Measurements from ENCODE around the gene TPRG1.

TPRG1 gene

DNA sequence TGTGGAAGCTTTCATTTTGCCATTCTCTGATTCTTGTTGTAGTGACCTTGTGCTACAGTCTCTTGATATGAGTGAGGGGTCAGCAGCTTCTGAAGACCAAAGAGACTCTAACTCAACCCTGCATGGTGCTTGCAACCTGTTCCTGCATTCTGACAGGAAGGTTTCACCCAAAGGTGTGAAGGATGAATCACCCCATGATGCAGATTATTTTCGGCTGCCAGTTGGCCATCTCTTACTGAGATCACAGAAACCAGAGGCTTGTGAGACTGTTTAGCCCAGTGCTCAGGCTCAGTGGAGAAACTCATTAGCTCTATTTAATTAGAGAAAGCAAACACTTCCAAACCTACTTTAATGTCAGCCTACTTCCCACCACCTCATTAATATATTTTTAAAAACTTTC is 29.2 kb upstream of the TPRG1 start:
- Histone ChIP-seq H3K27me3 (ENCODE audit: control insufficient read depth in 1 of 2, insufficient read depth in 2 of 2, low read length in 2 of 2) (no peaks in the 10 kb centered on the region), H3K9me3 (ENCODE audit: control insufficient read depth in 2 of 2, low read length in 2 of 2) (no peaks in the 10 kb centered on the region), H3K27ac (ENCODE audit: low read length) (no peak overlapping the region), H3K4me1 (ENCODE audit: control insufficient read depth, insufficient read depth, low read length) (peaks cover 5% of the 10 kb centered on the region), H3K4me3 (ENCODE audit: low read length in 2 of 2) (no peak overlapping the region), H3K9ac (ENCODE audit: low read length in 2 of 2) (no peak overlapping the region), H3K36me3 (ENCODE audit: control insufficient read depth in 2 of 2, insufficient read depth in 2 of 2, low read length in 2 of 2) (no peaks in the 10 kb centered on the region)

GRCh38 chr3:189143321-189143720 is 28.4 kb upstream of the TPRG1 start:
- peaks cover 9% of the 10 kb centered on the region for H3K4me1 ChIP-seq (ENCODE audit: control insufficient read depth, insufficient read depth, low read length)
- H3K27me3 ChIP-seq (ENCODE audit: control insufficient read depth in 1 of 2, insufficient read depth in 2 of 2, low read length in 2 of 2), result no peaks in the 10 kb centered on the region
- H3K36me3 ChIP-seq (ENCODE audit: control insufficient read depth in 2 of 2, insufficient read depth in 2 of 2, low read length in 2 of 2), result no peaks in the 10 kb centered on the region
- H3K4me3 ChIP-seq (ENCODE audit: low read length in 2 of 2), result no peak overlapping the region
- no peaks in the 10 kb centered on the region for H3K9me3 ChIP-seq (ENCODE audit: control insufficient read depth in 2 of 2, low read length in 2 of 2)
- H3K27ac ChIP-seq (ENCODE audit: low read length), result no peak overlapping the region
- no peak overlapping the region for H3K9ac ChIP-seq (ENCODE audit: low read length in 2 of 2)

GRCh38 chr3:189143771-189144170 is 28.0 kb upstream of the TPRG1 start:
- Histone ChIP-seq H3K9ac (ENCODE audit: low read length in 2 of 2) (no peak overlapping the region), H3K27ac (ENCODE audit: low read length) (no peak overlapping the region), H3K4me1 (ENCODE audit: control insufficient read depth, insufficient read depth, low read length) (peaks cover 9% of the 10 kb centered on the region), H3K27me3 (ENCODE audit: control insufficient read depth in 1 of 2, insufficient read depth in 2 of 2, low read length in 2 of 2) (no peaks in the 10 kb centered on the region), H3K9me3 (ENCODE audit: control insufficient read depth in 2 of 2, low read length in 2 of 2) (no peaks in the 10 kb centered on the region), H3K4me3 (ENCODE audit: low read length in 2 of 2) (no peak overlapping the region), H3K36me3 (ENCODE audit: control insufficient read depth in 2 of 2, insufficient read depth in 2 of 2, low read length in 2 of 2) (no peaks in the 10 kb centered on the region)

- peaks cover 9% of the 10 kb centered on the region for H3K4me1 ChIP-seq (ENCODE audit: control insufficient read depth, insufficient read depth, low read length)
- no peak overlapping the region for H3K27ac ChIP-seq (ENCODE audit: low read length)
- H3K9ac ChIP-seq (ENCODE audit: low read length in 2 of 2), result no peak overlapping the region
- H3K9me3 ChIP-seq (ENCODE audit: control insufficient read depth in 2 of 2, low read length in 2 of 2), result no peaks in the 10 kb centered on the region
- H3K36me3 ChIP-seq (ENCODE audit: control insufficient read depth in 2 of 2, insufficient read depth in 2 of 2, low read length in 2 of 2), result no peaks in the 10 kb centered on the region
- H3K27me3 ChIP-seq (ENCODE audit: control insufficient read depth in 1 of 2, insufficient read depth in 2 of 2, low read length in 2 of 2), result no peaks in the 10 kb centered on the region
- no peak overlapping the region for H3K4me3 ChIP-seq (ENCODE audit: low read length in 2 of 2)
These were observed 27.1 kb upstream of the TPRG1 start for GRCh38 chr3:189144645-189145044.

DNA sequence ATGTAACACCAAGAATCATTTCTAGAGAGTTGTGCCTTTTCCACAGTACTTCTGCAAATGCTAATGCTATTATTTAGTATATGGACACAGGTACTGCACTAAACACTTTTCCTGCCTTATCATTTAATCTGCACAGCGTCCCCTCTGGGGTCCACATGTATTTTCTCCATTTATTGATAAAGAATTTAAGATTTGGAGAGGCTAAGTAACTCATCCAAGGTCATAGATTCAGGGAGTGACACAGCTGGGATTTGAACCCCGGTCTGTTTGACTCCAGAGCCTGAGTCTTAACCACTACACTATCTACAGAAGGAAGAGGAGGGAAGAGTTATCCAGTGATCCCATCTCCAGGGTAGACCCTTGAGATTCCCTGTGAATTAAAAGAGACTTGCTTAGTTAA is 24.9 kb upstream of the TPRG1 start:
- no peaks in the 10 kb centered on the region for H3K27me3 ChIP-seq (ENCODE audit: control insufficient read depth in 1 of 2, insufficient read depth in 2 of 2, low read length in 2 of 2)
- H3K4me1 ChIP-seq (ENCODE audit: control insufficient read depth, insufficient read depth, low read length), result peaks cover 9% of the 10 kb centered on the region
- H3K27ac ChIP-seq (ENCODE audit: low read length), result no peak overlapping the region
- no peak overlapping the region for H3K9ac ChIP-seq (ENCODE audit: low read length in 2 of 2)
- H3K9me3 ChIP-seq (ENCODE audit: control insufficient read depth in 2 of 2, low read length in 2 of 2), result no peaks in the 10 kb centered on the region
- H3K4me3 ChIP-seq (ENCODE audit: low read length in 2 of 2), result no peak overlapping the region
- no peaks in the 10 kb centered on the region for H3K36me3 ChIP-seq (ENCODE audit: control insufficient read depth in 2 of 2, insufficient read depth in 2 of 2, low read length in 2 of 2)

GRCh38 chr3:189148081-189148507 is 23.7 kb upstream of the TPRG1 start:
- H3K9me3 ChIP-seq (ENCODE audit: control insufficient read depth in 2 of 2, low read length in 2 of 2), result no peaks in the 10 kb centered on the region
- no peak overlapping the region for H3K9ac ChIP-seq (ENCODE audit: low read length in 2 of 2)
- no peaks in the 10 kb centered on the region for H3K27me3 ChIP-seq (ENCODE audit: control insufficient read depth in 1 of 2, insufficient read depth in 2 of 2, low read length in 2 of 2)
- H3K4me3 ChIP-seq (ENCODE audit: low read length in 2 of 2), result no peak overlapping the region
- H3K4me1 ChIP-seq (ENCODE audit: control insufficient read depth, insufficient read depth, low read length), result peaks cover 9% of the 10 kb centered on the region
- H3K27ac ChIP-seq (ENCODE audit: low read length), result no peak overlapping the region
- H3K36me3 ChIP-seq (ENCODE audit: control insufficient read depth in 2 of 2, insufficient read depth in 2 of 2, low read length in 2 of 2), result no peaks in the 10 kb centered on the region

DNA sequence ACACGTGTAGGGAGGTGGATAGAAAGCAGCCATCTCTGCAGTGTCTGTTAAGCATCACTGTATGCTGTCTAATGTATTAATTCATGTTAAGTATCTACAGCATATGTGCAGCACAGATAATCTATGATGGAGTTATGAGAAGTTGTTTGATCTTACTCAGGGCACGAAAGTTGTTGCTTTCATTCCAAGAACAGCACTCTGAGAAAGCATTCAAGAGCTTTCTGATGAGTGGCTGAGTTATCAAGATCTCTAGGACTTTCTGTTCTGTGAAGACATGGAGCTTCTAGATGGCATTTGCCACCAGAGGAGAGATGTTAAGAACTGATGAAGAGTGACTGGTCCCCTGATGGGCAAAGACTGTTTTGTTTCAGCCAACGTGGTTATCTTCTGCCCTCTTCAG is 22.6 kb upstream of the TPRG1 start:
- no peaks in the 10 kb centered on the region for H3K27me3 ChIP-seq (ENCODE audit: control insufficient read depth in 1 of 2, insufficient read depth in 2 of 2, low read length in 2 of 2)
- peaks cover 9% of the 10 kb centered on the region for H3K4me1 ChIP-seq (ENCODE audit: control insufficient read depth, insufficient read depth, low read length)
- H3K36me3 ChIP-seq (ENCODE audit: control insufficient read depth in 2 of 2, insufficient read depth in 2 of 2, low read length in 2 of 2), result no peaks in the 10 kb centered on the region
- no peak overlapping the region for H3K27ac ChIP-seq (ENCODE audit: low read length)
- no peaks in the 10 kb centered on the region for H3K9me3 ChIP-seq (ENCODE audit: control insufficient read depth in 2 of 2, low read length in 2 of 2)
- H3K9ac ChIP-seq (ENCODE audit: low read length in 2 of 2), result no peak overlapping the region
- H3K4me3 ChIP-seq (ENCODE audit: low read length in 2 of 2), result no peak overlapping the region

- Histone ChIP-seq H3K9ac (ENCODE audit: low read length in 2 of 2) (no peak overlapping the region), H3K27me3 (ENCODE audit: control insufficient read depth in 1 of 2, insufficient read depth in 2 of 2, low read length in 2 of 2) (no peaks in the 10 kb centered on the region), H3K9me3 (ENCODE audit: control insufficient read depth in 2 of 2, low read length in 2 of 2) (no peaks in the 10 kb centered on the region), H3K27ac (ENCODE audit: low read length) (no peak overlapping the region), H3K4me1 (ENCODE audit: control insufficient read depth, insufficient read depth, low read length) (no peaks in the 10 kb centered on the region), H3K36me3 (ENCODE audit: control insufficient read depth in 2 of 2, insufficient read depth in 2 of 2, low read length in 2 of 2) (no peaks in the 10 kb centered on the region), H3K4me3 (ENCODE audit: low read length in 2 of 2) (no peak overlapping the region)
These were observed 14.4 kb upstream of the TPRG1 start for GRCh38 chr3:189157232-189158007.

- Histone ChIP-seq H3K9ac (ENCODE audit: low read length in 2 of 2) (no peak overlapping the region), H3K4me1 (ENCODE audit: control insufficient read depth, insufficient read depth, low read length) (no peaks in the 10 kb centered on the region), H3K27me3 (ENCODE audit: control insufficient read depth in 1 of 2, insufficient read depth in 2 of 2, low read length in 2 of 2) (no peaks in the 10 kb centered on the region), H3K9me3 (ENCODE audit: control insufficient read depth in 2 of 2, low read length in 2 of 2) (no peaks in the 10 kb centered on the region), H3K4me3 (ENCODE audit: low read length in 2 of 2) (no peak overlapping the region), H3K27ac (ENCODE audit: low read length) (no peak overlapping the region), H3K36me3 (ENCODE audit: control insufficient read depth in 2 of 2, insufficient read depth in 2 of 2, low read length in 2 of 2) (no peaks in the 10 kb centered on the region)
These were observed 13.7 kb upstream of the TPRG1 start for GRCh38 chr3:189158034-189158433.

DNA sequence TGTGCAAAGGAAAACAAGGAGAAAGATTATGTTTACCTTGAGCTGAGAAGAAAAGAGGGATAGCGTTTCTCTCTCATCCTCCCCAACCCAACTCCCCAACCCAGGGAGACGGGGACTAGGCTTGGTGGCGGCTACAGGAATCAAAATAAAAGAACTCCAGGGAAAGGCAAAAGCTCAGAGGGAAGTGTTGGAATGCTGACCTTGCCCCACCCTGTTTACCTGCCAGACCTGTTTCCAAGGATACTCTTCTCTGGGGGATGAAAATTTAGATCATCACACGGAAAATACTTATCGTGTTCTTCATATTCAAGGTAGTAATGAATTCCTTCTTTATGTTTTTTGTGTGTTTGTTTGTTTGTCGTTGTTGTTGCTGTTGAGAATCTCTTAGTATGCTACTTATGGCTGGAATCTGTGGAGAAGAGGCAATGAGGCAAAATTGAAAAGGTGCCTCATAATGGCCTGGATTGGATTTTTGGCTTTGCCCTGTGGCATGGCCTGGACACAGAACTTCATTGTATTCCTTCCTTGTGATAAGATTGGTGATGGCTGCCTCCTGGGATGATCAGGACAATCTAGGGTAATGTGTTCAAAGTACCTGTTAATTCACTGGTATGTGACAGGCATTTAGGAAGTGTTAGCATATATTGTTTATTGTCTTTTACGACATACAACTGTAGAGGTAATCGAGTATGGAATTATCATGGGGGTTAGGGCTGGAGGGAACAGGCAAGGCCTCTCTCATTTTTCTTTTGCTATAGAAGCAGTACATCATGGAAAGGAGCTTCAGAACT is 11.1 kb upstream of the TPRG1 start:
- H3K27ac ChIP-seq (ENCODE audit: low read length), result no peak overlapping the region
- H3K27me3 ChIP-seq (ENCODE audit: control insufficient read depth in 1 of 2, insufficient read depth in 2 of 2, low read length in 2 of 2), result no peaks in the 10 kb centered on the region
- H3K4me1 ChIP-seq (ENCODE audit: control insufficient read depth, insufficient read depth, low read length), result no peaks in the 10 kb centered on the region
- no peaks in the 10 kb centered on the region for H3K36me3 ChIP-seq (ENCODE audit: control insufficient read depth in 2 of 2, insufficient read depth in 2 of 2, low read length in 2 of 2)
- H3K9ac ChIP-seq (ENCODE audit: low read length in 2 of 2), result no peak overlapping the region
- H3K9me3 ChIP-seq (ENCODE audit: control insufficient read depth in 2 of 2, low read length in 2 of 2), result no peaks in the 10 kb centered on the region
- no peak overlapping the region for H3K4me3 ChIP-seq (ENCODE audit: low read length in 2 of 2)

- Histone ChIP-seq H3K27ac (ENCODE audit: low read length) (no peak overlapping the region), H3K9ac (ENCODE audit: low read length in 2 of 2) (no peak overlapping the region), H3K36me3 (ENCODE audit: control insufficient read depth in 2 of 2, insufficient read depth in 2 of 2, low read length in 2 of 2) (no peaks in the 10 kb centered on the region), H3K27me3 (ENCODE audit: control insufficient read depth in 1 of 2, insufficient read depth in 2 of 2, low read length in 2 of 2) (no peaks in the 10 kb centered on the region), H3K4me1 (ENCODE audit: control insufficient read depth, insufficient read depth, low read length) (no peaks in the 10 kb centered on the region), H3K4me3 (ENCODE audit: low read length in 2 of 2) (no peak overlapping the region), H3K9me3 (ENCODE audit: control insufficient read depth in 2 of 2, low read length in 2 of 2) (no peaks in the 10 kb centered on the region)
These were observed 6.6 kb upstream of the TPRG1 start for GRCh38 chr3:189165092-189165612.

Measured in stomach smooth muscle (tissue), 2 donors.